Right lobe of liver (tissue), 4 donors: ENCODE measurements around the gene CEP135.

Experiments used
- CTCF ChIP-seq, 4 donors: fragments of 200-600 bp in 3 of 4; fragments of 450-650 bp in 1 of 4; IDR thresholded peaks; one replicate each; pipeline versions ENCODE4 v1.5.1 to v1.8.0; 2016 to 2022; ENCODE audit warnings: antibody characterized with exemption in 4 of 4, mild to moderate bottlenecking in 2 of 4
- POLR2A ChIP-seq: fragments of 450-650 bp; IDR thresholded peaks from one replicate; pipeline ENCODE4 v1.6.1; 2017; ENCODE audit warnings: antibody characterized with exemption, mild to moderate bottlenecking
- donor health status: DM: no; HTN: no; CAD: no.
- donor health status: DM: no; HTN: no; CAD: no.
- donor health status: DM: no; HTN: yes; CAD: no.

GRCh38 chr4:55967376-55967775 is 18.6 kb downstream of the CEP135 start:
- no peak for TF ChIP-seq POLR2A
- no peak for TF ChIP-seq CTCF (IDR thresholded peaks at IDR 0.05)
